ENCODE measurements around the gene RXRA. TPM values are rescaled to one million over a fixed set of nuclear protein-coding genes. Genes with fewer than 3 reads are reported as not detected.

Gene RXRA
- total and polyA plus RNA-seq, 2 of the 4 experiments (the other 2 are of a cell fraction): 7.5 to 17.9 TPM

GRCh38 chr9:134332841-134333233, 6.6 kb downstream of the RXRA start:
- no peak overlapping the region for H2AFZ ChIP-seq (replicated peaks; ENCODE audit: low read length, poor library complexity)
- no peaks in the 10 kb centered on the region for H3K9me3 ChIP-seq (ENCODE audit: control insufficient read depth, insufficient read depth, low read length)
- no peak overlapping the region for H3K4me2 ChIP-seq (ENCODE audit: low read depth, low read length)
- H2AK5ac ChIP-seq (ENCODE audit: low read depth, low read length): no peak overlapping the region; the same call in 1 of the 2 replicates
- H2AK9ac ChIP-seq (replicated peaks; ENCODE audit: low read depth, low read length, poor library complexity): no peak overlapping the region
- H3K79me1 ChIP-seq (ENCODE audit: low read depth in 1 of 2, low read length in 2 of 2): peaks cover 0 to 99% of the 10 kb centered on the region in 2 experiments; a peak in 3 of 4 replicates
- peaks cover 2% of the 10 kb centered on the region; the same call in 1 of the 2 replicates for H3K36me3 ChIP-seq (ENCODE audit: control insufficient read depth, insufficient read depth, low read length)
- H3K4me1 ChIP-seq (ENCODE audit: control insufficient read depth, insufficient read depth, low read length): peaks cover 48% of the 10 kb centered on the region
- no peak overlapping the region for H4K5ac ChIP-seq (ENCODE audit: low read depth, low read length)
- no CpG with 5 or more reads among the region's 8 CpGs for WGBS, 2 experiments (ENCODE audit: extremely low coverage in 2 of 2, insufficient read length in 1 of 2)
- no peak overlapping the region for H2BK5ac ChIP-seq (ENCODE audit: low read depth, low read length, poor library complexity, severe bottlenecking)
- ATAC-seq (ENCODE audit: low read depth) (no peak), DNase-seq (no peak)
- no peak overlapping the region for H3K27ac ChIP-seq (ENCODE audit: insufficient read depth, low read length)
- H4K8ac ChIP-seq (ENCODE audit: low read depth in 2 of 2, low read length in 2 of 2): no peak overlapping the region
- in situ Hi-C loops (cut with MboI; ENCODE audit: low sequenced_read_pairs): loop anchor here (5.0 kb wide), 1 partner anchor 94 kb away; no protein-coding TSS in a partner anchor
- no peak overlapping the region for H3K4ac ChIP-seq (ENCODE audit: low read depth, low read length)
- POLR2A ChIA-PET (ENCODE audit: unreplicated experiment): no interaction called here
- H3K9ac ChIP-seq (ENCODE audit: low read depth, low read length): no peak overlapping the region
- peaks cover 100% of the 10 kb centered on the region for H4K20me1 ChIP-seq (ENCODE audit: insufficient read depth, low read length)
- H3K4me3 ChIP-seq (ENCODE audit: insufficient read depth, low read depth, low read length): no peak overlapping the region
- dilution Hi-C loops (cut with HindIII; ENCODE audit: low sequenced_read_pairs, unreplicated experiment): no loop called here
- H2BK15ac ChIP-seq (ENCODE audit: low read depth, low read length): no peak overlapping the region
- CTCF ChIA-PET: no interaction called here
- peaks cover 39% of the 10 kb centered on the region for H3K9me1 ChIP-seq (ENCODE audit: insufficient read depth, low read length)
- no peak overlapping the region for H3K14ac ChIP-seq (replicated peaks; ENCODE audit: low read depth, low read length)
- H3K56ac ChIP-seq (ENCODE audit: extremely low read depth, insufficient read depth, low read length): no peak overlapping the region
- no peak overlapping the region for H4K91ac ChIP-seq (ENCODE audit: insufficient read depth, low read depth, low read length)
- H3K27me3 ChIP-seq (ENCODE audit: control insufficient read depth, insufficient read depth, low read length): no peaks in the 10 kb centered on the region
- H2BK120ac ChIP-seq (ENCODE audit: low read depth, low read length): no peak overlapping the region
- BruUV-seq (replicated peaks): no TSS peak
- no peak overlapping the region for H2BK20ac ChIP-seq (ENCODE audit: low read depth, low read length)
- intact Hi-C loops (cut with micrococcal nuclease): no loop called here
- TF ChIP-seq MXI1 (IDR thresholded peaks at IDR 0.05; ENCODE audit: borderline replicate concordance, low read depth, low read length) (no peak), SMC3 (IDR thresholded peaks at IDR 0.05; ENCODE audit: low read depth, low read length) (no peak), POLR2A (IDR thresholded peaks at IDR 0.05; ENCODE audit: low read depth, low read length) (no peak), USF2 (IDR thresholded peaks at IDR 0.05; ENCODE audit: low read depth, low read length) (no peak), MAFK (IDR thresholded peaks at IDR 0.05; ENCODE audit: low read depth, low read length) (no peak), RAD21 (IDR thresholded peaks at IDR 0.05; ENCODE audit: low read length) (no peak), RFX5 (IDR thresholded peaks at IDR 0.05; ENCODE audit: low read depth, low read length) (no peak), CEBPB (IDR thresholded peaks at IDR 0.05; ENCODE audit: low read depth, low read length) (no peak)
- H3K23ac ChIP-seq (ENCODE audit: low read depth, low read length): no peak overlapping the region
- H3K18ac ChIP-seq (ENCODE audit: low read depth, low read length): no peak overlapping the region
